Measurements from ENCODE around the gene LSM3.

Gene LSM3

GRCh38 chr3:14201940-14202684 is 23.5 kb downstream of the LSM3 start:
- DNase-seq, result no peak

DNA sequence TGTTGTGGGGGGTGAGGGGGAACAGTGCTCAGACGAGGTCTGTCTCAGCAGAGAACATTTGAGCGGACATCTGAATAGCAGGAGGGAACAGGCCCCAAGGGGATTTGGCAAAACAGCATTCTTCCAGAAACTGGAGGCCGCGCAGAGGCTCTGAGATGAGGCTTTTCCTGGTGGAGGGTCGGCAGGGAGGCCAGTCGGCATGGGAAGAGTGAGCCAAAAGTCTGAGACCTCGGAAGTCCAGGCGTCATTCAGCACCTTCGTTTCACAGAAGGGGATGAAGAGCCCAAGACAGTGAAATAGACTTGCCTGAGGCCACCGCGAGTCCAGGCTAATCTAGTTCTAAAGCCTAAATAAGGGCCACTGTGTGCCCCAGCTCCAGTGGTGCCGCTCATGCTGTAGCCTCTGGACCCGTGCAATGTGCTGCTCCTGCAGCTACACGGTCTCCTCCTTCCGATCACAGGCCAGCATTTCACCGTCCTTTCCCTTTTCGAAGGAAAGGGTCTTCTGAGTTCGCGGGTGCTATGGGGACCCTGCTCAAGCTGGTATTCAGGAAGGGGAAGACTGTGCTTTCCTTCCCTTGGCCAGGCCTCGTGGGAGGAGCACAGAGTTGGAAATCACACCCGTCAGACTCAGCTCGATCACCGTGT is 24.4 kb downstream of the LSM3 start:
- no peak for DNase-seq

DNA sequence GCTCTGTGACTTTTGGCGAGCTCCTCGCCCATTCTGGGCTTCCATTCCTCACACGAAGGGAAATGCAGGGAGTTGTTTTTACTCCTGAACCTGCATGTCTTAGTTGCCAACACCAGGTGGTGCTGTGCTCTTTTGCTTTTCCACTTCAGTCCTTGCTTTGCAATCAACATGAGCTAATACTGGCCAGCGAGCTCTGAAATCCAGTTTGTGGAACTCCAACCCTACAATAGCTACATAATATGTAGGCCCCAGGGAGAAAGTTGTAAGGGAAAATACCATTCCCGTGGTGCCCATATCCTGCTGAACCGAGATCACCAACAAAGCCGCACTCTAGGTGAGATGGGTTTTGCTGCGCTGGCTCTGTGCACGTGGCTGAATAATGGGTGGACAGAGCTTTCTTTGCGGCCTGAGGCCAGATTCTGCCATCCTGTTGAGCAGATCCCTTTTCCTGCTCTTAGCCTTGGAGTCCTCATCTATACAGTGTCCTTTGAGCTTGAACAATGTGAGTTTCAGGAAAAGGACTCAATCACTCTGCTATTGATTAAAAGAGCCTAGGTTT is 25.0 kb downstream of the LSM3 start:
- DNase-seq, result peak in 1 of 2 donors; percentile 75

DNA sequence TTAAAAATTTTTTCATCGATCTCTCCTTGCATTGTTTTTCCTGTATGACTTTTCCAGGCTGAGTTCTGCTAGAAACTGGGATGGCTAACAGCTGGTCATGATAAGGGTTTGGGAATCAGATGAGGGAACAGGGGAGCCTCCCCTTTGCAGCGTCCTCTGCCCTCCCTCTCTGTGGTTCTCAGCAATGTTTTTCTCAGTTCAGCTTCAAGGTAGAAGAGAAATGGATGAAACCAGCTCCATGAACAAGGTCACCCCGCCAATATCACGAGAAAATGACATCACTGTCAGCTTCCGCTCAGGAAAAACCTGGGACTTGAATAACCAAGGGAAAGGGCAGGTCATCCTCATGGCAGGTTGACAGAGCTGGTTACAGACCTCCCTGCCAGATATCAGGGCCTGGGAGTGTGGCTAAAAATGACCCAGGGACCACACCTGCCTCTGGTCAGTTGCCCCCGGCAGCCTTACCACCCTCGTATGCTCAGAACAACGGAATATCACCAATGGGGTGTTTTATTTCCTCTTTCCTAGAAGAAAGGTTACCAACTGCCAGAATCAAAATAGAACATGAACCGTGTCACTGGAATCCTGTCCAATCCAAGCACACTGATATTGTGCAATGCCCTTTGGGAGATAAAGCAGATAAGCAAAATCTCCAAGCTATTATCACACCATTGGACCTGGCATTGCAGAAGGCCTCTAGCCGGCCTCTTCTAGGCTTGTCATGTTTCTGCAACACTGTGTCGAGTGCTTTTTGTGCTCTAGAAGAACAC is 26.1 kb downstream of the LSM3 start:
- DNase-seq, result peak in 1 of 2 donors; percentile 69

DNA sequence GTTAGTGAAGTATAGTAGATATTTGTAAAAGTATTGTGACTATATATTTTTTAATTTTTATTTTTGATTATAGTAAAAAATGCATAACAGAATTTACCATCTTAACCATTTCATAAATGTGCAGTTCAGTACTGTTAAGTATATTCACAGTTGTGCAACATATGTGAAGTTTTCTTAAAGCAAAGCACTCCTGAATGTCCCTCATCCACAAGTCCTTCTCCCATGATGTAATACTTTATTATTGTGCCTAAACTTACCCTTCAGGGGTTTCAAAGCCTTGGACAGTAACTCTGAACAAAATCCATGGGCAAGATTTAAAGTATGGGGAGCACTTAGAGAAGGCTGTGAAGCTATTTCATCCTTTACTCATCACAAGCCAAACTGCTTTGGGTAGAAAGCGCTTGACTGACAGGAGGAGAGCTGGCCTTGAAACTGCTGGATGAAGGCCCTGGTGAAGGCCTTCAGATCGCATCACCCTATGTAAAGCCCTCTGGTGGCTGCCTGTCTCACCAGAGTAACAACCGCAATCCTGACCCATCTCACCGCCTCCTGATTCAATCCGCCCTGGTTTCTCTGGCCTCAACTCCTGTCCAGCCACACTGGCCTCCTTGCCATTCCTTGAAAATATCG is 28.0 kb downstream of the LSM3 start:
- DNase-seq, result no peak

- no peak for DNase-seq
Measured at GRCh38 chr3:14208168-14208567, 29.6 kb downstream of the LSM3 start.

GRCh38 chr3:14208977-14209394 is 30.4 kb downstream of the LSM3 start:
- no peak for DNase-seq

- no peak for DNase-seq
Measured at GRCh38 chr3:14209581-14210289, 31.1 kb downstream of the LSM3 start.

- DNase-seq, result no peak
Measured at GRCh38 chr3:14210290-14210688, 31.7 kb downstream of the LSM3 start.

- DNase-seq, result no peak
Measured at GRCh38 chr3:14210843-14211594, 32.4 kb downstream of the LSM3 start.

DNA sequence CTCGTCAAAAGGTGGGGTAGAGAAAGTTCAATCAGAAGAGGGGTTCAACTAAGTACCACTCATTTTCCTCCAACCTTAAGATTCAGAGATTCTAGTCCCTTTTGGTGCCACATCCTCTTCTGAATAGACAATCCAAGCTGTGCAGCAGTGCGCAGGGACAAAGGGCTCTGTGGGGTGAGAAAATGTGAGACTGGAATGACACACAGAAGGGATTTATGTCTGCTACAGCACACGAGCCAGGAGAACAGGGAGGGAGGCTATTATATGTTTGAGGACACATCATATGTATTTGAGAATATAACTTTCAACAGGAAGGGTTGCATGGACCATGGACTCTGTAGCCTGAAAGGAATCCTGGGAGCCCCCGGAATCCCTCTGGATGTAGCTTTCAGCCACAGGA is 33.0 kb downstream of the LSM3 start:
- DNase-seq, result no peak

- no peak for DNase-seq
Measured at GRCh38 chr3:14212032-14212431, 33.4 kb downstream of the LSM3 start.

DNA sequence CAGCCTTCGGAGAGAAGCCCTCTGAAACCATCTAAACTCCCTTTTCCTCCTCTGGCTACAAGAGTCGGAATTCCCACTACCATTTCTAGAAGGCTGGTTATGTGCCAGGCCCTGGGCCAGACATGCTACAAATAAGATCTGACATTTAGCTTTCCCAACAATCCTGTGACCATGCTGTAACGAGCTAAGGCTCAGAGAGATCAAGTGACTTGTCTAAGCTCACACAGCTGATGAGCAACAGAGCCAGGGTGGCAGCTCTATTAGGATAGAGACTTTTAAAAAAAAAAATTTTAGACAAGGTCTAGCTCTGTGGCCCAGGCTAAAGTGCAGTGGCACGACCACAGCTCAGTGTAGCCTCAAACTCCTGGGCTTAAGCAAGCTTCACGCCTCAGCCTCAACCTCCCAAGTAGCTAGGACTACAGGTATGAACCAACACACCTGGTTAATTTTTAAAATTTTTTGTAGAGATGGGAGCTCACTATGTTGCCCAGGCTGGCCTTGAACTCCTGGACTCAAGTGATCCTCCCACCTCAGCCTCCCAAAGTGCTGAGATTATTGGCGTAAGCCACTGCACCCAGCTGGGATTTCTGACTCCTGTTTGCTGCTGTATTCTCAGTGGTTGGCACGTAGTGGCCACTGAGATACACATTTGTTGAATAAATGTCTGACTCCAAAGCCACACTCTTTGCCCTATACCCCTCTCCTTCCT is 34.6 kb downstream of the LSM3 start:
- no peak for DNase-seq

DNA sequence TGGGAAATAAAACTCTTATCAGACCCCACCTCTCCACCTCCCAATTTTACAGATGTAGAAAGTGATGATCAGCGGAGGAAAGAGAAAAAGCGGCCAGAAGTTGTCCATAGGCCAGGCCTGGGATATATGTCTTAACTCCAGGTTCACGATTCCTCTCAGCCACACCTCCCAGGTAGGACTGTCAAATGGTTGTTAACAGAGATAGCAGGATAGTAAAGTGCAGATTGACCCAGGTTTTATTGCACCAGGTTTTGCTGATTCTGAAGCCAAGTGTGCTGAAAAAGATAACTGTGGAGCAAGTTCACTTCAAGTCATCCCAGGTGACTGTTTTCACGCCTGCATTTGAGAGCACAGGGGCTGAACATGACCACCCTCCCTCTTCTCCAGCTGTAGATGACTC is 36.1 kb downstream of the LSM3 start:
- no peak for DNase-seq

DNA sequence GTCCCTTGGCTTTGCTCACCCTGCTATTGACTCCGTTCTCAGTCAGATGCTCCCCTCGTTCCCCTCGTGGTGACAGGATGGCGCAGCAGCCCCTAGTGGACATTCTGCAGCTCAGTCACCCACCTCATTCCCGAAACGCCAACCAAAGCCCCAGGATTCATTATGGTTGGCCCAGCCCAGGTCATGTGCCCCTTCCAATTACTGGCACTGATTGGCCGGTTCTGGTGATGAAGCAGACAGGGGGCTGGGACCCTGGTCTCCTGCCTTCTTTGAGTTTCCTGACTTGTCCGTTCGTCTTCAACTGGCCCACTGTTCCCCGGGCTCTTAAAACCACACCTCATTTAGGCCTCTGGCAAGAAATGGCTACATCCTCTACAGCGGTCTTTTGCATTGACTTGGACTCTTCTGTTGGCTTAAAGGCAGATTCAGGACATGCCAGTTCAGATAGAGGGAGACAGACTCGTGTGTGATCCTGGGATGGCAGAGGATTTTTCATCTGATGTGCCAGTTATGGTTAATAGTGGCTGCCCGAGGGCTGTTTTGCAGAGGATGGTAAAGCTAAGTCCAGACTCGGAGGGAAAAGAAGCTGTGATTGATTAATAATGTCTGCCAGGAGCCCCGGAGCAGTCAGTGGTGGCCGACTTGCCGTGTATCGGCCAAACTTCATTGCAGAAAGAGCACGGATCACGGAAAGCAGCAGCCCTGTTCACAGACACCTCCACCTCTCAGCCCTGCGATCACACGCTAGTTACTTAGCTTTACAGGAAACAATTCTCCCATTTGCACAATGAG is 37.8 kb downstream of the LSM3 start:
- DNase-seq, result no peak

DNA sequence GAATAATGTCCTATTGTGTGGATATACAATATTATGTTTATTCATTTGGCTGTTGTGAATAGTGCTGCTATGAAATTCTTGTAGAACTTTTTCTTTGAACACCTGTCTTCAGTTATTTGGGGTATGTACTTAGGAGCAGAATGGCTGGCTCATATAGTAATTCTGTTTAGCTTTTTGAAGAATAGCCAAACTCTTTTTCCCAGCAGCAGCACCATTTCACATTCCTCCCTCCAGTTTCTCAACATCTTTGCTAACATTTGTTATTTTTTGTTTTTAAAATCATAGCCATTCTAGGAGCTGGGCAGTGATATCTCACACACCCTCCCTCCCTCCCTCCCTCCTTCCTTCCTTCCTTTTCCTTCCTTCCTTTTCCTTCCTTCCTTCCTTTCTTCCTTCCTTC is 39.7 kb downstream of the LSM3 start:
- DNase-seq, result no peak

- no peak for DNase-seq
Measured at GRCh38 chr3:14220933-14221332, 42.3 kb downstream of the LSM3 start.

DNA sequence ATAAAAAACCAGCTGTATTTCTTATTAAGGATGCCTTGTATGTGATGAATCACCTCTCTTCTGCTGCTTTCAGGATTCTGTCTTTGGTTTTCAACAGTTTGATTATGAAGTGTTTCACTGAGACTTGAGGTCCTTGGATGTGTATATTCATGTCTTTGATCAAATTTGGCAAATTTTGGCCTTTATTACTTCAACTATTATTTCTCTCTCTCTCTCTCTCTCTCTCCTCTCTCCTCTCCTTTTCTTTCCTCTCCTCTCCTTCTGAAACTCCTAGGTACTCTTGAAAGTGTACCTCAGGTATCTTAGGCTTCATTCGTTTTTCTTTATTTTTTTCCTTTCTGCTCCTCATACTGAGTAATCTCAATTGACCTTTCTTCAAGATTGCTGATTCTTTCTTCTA is 43.3 kb downstream of the LSM3 start:
- no peak for DNase-seq

- DNase-seq, result peak in 1 of 2 donors; percentile 57
Measured at GRCh38 chr3:14222457-14222856, 43.8 kb downstream of the LSM3 start.

Measured in bone marrow (tissue), 2 donors.